Measurements from ENCODE around the gene TMEM72.

DNA sequence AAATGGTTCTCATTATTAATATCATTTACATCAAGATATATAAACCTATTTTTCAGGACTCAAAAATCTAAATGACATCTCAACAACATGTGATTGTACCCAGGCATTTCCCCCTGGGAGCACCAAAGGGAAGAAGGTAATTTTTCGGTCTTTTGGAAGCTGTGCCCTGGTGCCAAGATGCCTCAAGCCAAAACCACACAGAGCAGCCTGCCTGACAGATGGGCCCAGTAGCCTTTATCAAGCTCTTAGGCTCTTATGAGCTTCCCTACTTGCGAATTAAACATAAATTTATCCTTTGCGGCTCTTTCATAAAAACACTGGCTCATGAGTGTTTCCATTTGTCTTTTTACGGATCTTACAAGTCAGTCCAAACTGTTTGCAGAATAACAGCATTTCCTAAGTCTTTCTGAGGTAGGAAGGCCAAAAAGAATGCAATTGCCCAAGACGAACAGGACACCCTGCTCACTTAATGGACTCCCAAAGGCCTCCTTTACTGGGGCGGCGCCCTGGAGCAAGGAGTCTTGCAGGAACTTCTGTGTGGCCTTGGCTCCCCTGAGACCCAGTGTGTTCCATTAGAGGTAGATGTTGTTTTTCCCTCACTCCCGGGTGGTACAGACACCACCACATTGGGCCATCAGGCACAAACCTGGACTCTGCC lies 44.4 kb downstream of the TMEM72 start:
- TF ChIP-seq, protein P1, sequence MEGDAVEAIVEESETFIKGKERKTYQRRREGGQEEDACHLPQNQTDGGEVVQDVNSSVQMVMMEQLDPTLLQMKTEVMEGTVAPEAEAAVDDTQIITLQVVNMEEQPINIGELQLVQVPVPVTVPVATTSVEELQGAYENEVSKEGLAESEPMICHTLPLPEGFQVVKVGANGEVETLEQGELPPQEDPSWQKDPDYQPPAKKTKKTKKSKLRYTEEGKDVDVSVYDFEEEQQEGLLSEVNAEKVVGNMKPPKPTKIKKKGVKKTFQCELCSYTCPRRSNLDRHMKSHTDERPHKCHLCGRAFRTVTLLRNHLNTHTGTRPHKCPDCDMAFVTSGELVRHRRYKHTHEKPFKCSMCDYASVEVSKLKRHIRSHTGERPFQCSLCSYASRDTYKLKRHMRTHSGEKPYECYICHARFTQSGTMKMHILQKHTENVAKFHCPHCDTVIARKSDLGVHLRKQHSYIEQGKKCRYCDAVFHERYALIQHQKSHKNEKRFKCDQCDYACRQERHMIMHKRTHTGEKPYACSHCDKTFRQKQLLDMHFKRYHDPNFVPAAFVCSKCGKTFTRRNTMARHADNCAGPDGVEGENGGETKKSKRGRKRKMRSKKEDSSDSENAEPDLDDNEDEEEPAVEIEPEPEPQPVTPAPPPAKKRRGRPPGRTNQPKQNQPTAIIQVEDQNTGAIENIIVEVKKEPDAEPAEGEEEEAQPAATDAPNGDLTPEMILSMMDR (IDR thresholded peaks at IDR 0.05) = no peak
- no peak for TF ChIP-seq EZH2 (IDR thresholded peaks at IDR 0.05)
